Smooth muscle cell (in vitro differentiated cells): ENCODE results near the gene HOXB4. TPM values are rescaled to one million over a fixed set of nuclear protein-coding genes. Genes with fewer than 3 reads are reported as not detected.

Experiments used
- DNase-seq: peaks from one replicate; lab custom pipeline; 2025; ENCODE audit not compliant: unreplicated experiment; lab: John Stamatoyannopoulos, UW
- H2AFZ ChIP-seq: fragments of 200-600 bp; sonication (generic); 2 replicates; pipeline ENCODE4 v1.6.0; 2016; ENCODE audit warnings: antibody characterized with exemption, low read depth, mild to moderate bottlenecking
- H3F3A ChIP-seq: fragments of 200-600 bp; sonication (generic); 2 replicates; pipeline ENCODE4 v1.6.0; 2017; ENCODE audit warnings: antibody characterized with exemption, low read depth
- H3K27ac ChIP-seq: fragments of 200-600 bp; sonication (generic); 2 replicates; pipeline ENCODE4 v1.5.1; 2016; ENCODE audit warnings: low read depth, mild to moderate bottlenecking
- H3K27me3 ChIP-seq: fragments of 200-600 bp; sonication (generic); 2 replicates; pipeline ENCODE4 v1.6.1; 2016; ENCODE audit warnings: low read depth, mild to moderate bottlenecking
- H3K36me3 ChIP-seq: fragments of 200-600 bp; sonication (generic); 2 replicates; pipeline ENCODE4 v1.5.1; 2016; ENCODE audit warnings: low read depth
- H3K4me1 ChIP-seq: fragments of 200-600 bp; sonication (generic); 2 replicates; pipeline ENCODE4 v1.5.1; 2016; ENCODE audit warnings: low read depth
- H3K4me2 ChIP-seq: fragments of 200-600 bp; sonication (generic); 2 replicates; pipeline ENCODE4 v1.6.0; 2016; ENCODE audit warnings: mild to moderate bottlenecking
- H3K4me3 ChIP-seq: fragments of 200-600 bp; sonication (generic); 2 replicates; pipeline ENCODE4 v1.5.1; 2016; ENCODE audit warnings: mild to moderate bottlenecking
- H3K79me2 ChIP-seq: fragments of 200-600 bp; sonication (generic); 2 replicates; pipeline ENCODE4 v1.6.0; 2016; ENCODE audit warnings: low read depth, mild to moderate bottlenecking
- H3K9ac ChIP-seq: fragments of 200-600 bp; sonication (generic); 2 replicates; pipeline ENCODE4 v1.6.0; 2016; ENCODE audit warnings: low read depth
- H3K9me3 ChIP-seq: fragments of 200-600 bp; sonication (generic); replicated peaks from 2 replicates; pipeline ENCODE4 v1.5.1; 2016; ENCODE audit warnings: low read depth
- H4K20me1 ChIP-seq: fragments of 200-600 bp; sonication (generic); 2 replicates; pipeline ENCODE4 v1.6.0; 2016; ENCODE audit warnings: low read depth
- WGBS: methylation state at CpG from one replicate; pipeline ENCODE4 v1.1.7; 2016; ENCODE audit warnings: low lambda C conversion rate; 5-methylcytosine and 5-hydroxymethylcytosine counted together
- polyA plus RNA-seq: library from polyadenylated mRNA; unstranded; fragments of >200 nt; fragmentation: Nextera tagmentation; extraction: Ambion mirVana; gene quantifications from 2 replicates; pipeline ENCODE4 v1.2.1, GENCODE V29; 2016
- total RNA-seq: library from RNA; depleted of rRNA; stranded (reverse); fragments of >200 nt; gene quantifications from 2 replicates; pipeline ENCODE4 v1.2.3, GENCODE V29; 2014
- TF ChIP-seq, protein P1 (sequence below): fragments of 200-600 bp; sonication (generic); IDR thresholded peaks from 2 replicates; pipeline ENCODE4 v1.5.1; 2017; ENCODE audit warnings: borderline replicate concordance, mild to moderate bottlenecking, antibody characterized with exemption; ENCODE audit not compliant: insufficient read depth, poor library complexity, severe bottlenecking

HOXB4 gene
- total and polyA plus RNA-seq, 2 experiments from 2014 or later: 0.96 to 2.6 TPM

DNA sequence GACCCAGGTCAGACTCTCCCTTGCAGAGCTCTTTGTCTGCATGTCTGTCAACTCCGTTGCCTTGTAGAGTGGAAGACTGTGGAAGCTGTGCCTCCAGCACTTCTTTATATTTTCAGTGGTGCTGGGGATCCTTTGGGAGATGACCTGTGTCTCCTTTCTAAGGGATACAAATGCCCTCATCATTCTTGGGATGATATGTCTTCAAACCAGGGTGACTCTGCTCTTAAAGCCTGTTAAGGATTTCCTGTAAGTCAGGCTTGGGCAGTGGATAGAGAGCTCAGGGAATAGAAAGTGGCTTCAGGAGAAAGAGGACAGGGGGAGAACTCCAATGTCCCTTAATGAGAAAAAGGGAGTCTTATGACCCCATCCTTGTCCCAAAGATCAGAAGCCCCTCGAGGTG is 10.4 kb upstream of the HOXB4 start:
- Histone ChIP-seq H4K20me1 (peaks cover 99% of the 10 kb centered on the region), H2AFZ (no peak overlapping the region), H3K27me3 (peaks cover 72% of the 10 kb centered on the region), H3K4me1 (peaks cover 9% of the 10 kb centered on the region), H3K79me2 (peaks cover 71% of the 10 kb centered on the region), H3F3A (no peaks in the 10 kb centered on the region), H3K36me3 (no peaks in the 10 kb centered on the region), H3K9me3 (no peaks in the 10 kb centered on the region), H3K9ac (no peak overlapping the region), H3K4me2 (peak overlapping the region; percentile 79), H3K4me3 (peak overlapping the region; percentile 28), H3K27ac (no peak overlapping the region)
- TF ChIP-seq, protein P1, sequence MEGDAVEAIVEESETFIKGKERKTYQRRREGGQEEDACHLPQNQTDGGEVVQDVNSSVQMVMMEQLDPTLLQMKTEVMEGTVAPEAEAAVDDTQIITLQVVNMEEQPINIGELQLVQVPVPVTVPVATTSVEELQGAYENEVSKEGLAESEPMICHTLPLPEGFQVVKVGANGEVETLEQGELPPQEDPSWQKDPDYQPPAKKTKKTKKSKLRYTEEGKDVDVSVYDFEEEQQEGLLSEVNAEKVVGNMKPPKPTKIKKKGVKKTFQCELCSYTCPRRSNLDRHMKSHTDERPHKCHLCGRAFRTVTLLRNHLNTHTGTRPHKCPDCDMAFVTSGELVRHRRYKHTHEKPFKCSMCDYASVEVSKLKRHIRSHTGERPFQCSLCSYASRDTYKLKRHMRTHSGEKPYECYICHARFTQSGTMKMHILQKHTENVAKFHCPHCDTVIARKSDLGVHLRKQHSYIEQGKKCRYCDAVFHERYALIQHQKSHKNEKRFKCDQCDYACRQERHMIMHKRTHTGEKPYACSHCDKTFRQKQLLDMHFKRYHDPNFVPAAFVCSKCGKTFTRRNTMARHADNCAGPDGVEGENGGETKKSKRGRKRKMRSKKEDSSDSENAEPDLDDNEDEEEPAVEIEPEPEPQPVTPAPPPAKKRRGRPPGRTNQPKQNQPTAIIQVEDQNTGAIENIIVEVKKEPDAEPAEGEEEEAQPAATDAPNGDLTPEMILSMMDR: no peak
- DNase-seq: no peak
- WGBS: 50% methylated on average over 2 of the region's 2 CpGs

DNA sequence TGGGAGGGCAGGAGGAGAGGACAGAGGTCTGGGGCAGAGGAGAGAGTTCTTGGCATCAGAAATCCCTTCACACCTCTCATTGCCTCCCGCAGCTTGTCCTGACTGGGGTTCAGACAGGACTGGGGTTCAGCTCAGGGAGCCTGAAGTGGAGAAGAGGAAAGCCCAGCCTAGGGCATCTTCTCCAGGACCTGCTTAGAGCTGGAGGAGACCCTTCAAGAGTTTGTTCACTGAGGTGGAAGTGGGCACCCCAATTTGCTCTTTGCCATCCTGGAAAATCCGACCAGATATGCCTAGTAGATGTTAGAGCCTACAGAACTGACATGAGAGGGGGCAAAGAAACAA is 9.9 kb upstream of the HOXB4 start:
- H4K20me1 ChIP-seq: peaks cover 99% of the 10 kb centered on the region
- no peaks in the 10 kb centered on the region for H3F3A ChIP-seq
- peak overlapping the region; percentile 14 for H3K4me3 ChIP-seq
- H3K79me2 ChIP-seq: peaks cover 71% of the 10 kb centered on the region
- TF ChIP-seq, protein P1: no peak
- H3K27me3 ChIP-seq: peaks cover 77% of the 10 kb centered on the region
- no peak for DNase-seq
- H3K9me3 ChIP-seq: no peaks in the 10 kb centered on the region
- peaks cover 4% of the 10 kb centered on the region for H3K4me1 ChIP-seq
- no peaks in the 10 kb centered on the region for H3K36me3 ChIP-seq
- no peak overlapping the region for H3K27ac ChIP-seq
- H3K9ac ChIP-seq: no peak overlapping the region
- H3K4me2 ChIP-seq: peak overlapping the region; percentile 51
- H2AFZ ChIP-seq: no peak overlapping the region
- 66% methylated on average over 2 of the region's 2 CpGs for WGBS

DNA sequence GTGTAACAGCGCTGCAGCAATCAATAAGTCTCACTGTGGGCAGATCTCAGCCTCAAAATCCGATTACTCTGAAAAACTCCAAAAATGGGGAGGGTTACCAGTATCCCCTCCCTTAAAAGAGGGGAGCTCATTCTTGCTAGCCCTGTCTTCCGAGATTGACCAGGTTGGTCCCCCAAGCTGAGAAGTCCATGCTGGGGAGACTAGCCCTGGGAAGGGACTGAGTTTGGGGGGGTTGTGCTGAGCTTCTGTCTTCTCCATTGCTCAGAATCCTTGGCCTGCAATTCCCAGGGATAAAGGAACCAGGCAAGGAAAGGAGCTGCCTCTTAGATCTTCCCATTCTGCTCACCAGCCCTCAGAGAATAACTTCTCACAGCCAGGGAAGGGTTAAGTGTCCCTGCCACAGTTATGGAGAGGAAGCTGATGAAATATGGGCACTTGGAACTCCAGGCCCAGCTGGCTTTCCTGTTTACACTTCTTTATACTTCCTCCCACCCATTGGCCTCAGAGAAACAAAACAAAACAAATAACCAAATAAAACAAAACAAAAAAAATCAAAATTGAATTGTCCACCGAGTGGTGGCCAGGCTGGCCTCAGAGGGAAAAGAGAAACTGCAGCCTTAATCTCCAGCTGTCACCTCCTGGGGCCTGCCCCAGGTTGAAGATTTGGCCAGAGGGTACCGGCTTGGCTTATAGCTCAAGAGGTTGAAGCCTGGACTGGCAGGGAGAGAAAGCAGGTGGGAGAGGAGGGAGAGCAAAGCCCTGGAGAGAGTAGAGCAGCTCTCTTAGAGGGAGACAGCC is 9.3 kb upstream of the HOXB4 start:
- peak overlapping the region; percentile 14 for H3K4me3 ChIP-seq
- H3F3A ChIP-seq: no peaks in the 10 kb centered on the region
- no peaks in the 10 kb centered on the region for H3K9me3 ChIP-seq
- no peak overlapping the region for H2AFZ ChIP-seq
- H3K4me2 ChIP-seq: peak overlapping the region; percentile 51
- no peak overlapping the region for H3K27ac ChIP-seq
- WGBS: 64% methylated on average over 5 of the region's 5 CpGs
- H3K79me2 ChIP-seq: peaks cover 71% of the 10 kb centered on the region
- no peaks in the 10 kb centered on the region for H3K36me3 ChIP-seq
- no peak for DNase-seq
- no peak overlapping the region for H3K9ac ChIP-seq
- H3K27me3 ChIP-seq: peaks cover 77% of the 10 kb centered on the region
- TF ChIP-seq, protein P1: no peak
- H3K4me1 ChIP-seq: no peaks in the 10 kb centered on the region
- H4K20me1 ChIP-seq: peaks cover 99% of the 10 kb centered on the region
